ENCODE data around the gene CCL7.
"Not testable (repeated sequence)": the region's sequence is repeated elsewhere in the genome, so short reads cannot be mapped to it uniquely, and the experiment has no call there.

CCL7 gene

DNA sequence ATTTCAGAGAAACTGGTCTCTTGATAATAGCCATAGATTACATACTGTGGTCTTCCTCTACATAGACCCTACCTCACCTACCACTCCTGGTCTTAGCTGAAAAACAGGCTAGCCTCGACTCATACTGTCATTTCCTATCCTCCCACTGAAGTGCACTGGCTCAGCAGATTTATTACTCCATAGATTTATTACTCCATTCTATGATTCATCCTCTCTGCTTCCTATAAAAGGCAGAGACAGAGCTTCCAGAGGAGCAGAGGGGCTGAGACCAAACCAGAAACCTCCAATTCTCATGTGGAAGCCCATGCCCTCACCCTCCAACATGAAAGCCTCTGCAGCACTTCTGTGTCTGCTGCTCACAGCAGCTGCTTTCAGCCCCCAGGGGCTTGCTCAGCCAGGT lies at the start of gene CCL7:
CCL7 (plus strand) TSS at position 253 of the 400 bp plus-strand sequence; CDS start at position 323, 70 bp downstream.
- DNase-seq: peak; percentile 71 to 92 (median 88)

DNA sequence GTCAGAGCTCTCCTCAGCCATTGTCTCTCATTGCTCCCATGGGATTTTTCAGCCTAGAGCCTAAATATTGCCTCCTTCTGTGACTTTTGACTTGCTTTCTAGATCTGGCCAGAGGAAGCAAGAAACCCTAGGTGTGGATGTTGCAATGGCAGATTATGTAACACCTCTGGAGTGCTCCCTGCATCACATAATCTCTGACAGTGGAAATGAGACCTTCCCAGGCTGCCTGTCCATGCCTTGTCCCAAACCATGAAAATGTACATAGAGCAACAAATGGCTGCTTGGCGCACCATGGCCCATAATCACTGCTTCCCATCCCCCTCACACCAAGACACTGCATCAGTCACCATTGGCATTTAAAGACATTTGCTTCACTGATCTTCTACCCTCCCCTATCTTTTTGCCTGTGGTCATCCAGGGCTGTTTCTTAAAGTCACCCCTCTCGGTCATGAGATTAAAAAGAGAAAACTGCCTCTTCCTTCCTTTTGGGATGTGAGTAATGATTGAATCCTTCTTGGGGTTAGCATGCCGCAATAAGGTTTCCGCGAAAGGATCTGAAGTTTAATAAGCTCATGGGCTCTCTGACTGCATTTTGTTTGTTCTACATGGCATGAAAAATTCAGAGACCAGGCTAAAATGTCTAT lies 49.1 kb upstream of the CCL7 start:
- DNase-seq: peak; percentile 80 to 94 (median 90)

DNA sequence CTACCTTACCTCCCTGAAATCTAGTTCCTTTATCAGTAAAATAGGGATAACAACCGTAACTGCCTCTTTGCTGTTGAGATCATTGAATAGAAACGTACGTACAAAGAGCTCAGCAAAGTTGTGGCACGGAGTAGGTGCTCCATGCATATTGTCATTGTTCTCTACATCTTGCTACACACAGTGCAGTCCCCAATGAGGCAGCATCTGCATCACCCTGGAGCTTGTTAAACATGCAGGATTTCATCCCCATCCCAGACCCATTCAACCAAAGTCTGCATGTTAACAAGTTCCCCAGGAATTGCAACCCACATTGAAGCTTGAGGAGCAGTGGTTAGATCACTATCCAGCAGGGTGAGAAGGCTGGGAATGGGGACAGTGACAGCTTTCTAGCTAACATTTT lies 48.6 kb upstream of the CCL7 start:
- DNase-seq: peak in 1 of 3 donors; percentile 62

DNA sequence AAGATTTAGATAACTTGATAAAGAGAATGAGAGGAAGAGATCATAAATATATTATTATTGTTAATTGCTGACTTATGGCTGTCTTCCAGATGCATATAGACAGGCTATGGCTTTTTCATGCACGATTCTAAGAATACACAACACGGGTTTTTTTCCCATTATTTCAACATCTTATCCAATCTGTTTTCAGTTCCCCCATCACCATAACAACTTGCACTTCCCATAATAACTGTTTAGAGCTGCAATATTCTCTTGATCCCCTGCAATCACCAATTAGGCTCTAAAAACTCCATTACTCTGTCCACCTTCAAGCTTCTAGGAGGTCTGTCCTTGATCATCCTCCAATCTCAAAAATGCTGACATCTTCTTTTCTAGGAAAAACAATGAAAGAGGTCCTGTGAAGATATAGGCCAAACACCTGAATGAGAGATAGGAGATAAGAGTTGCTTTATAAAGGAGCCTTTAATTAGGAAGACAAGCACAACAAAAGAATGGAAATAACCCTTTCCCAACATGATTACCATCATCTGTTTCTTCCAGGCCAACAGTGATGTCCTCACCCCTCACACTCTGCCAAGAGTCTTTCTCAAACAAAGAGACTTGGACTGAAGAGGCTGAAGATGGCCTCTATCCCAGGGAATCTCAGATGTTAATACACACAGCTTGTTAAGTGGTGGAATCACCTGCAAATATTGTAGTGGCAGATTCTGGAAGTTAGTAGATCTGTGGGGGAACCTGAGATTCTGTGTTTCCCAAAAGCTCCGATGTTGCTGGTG lies 47.1 kb upstream of the CCL7 start:
- peak; percentile 66 to 90 (median 88) for DNase-seq

DNA sequence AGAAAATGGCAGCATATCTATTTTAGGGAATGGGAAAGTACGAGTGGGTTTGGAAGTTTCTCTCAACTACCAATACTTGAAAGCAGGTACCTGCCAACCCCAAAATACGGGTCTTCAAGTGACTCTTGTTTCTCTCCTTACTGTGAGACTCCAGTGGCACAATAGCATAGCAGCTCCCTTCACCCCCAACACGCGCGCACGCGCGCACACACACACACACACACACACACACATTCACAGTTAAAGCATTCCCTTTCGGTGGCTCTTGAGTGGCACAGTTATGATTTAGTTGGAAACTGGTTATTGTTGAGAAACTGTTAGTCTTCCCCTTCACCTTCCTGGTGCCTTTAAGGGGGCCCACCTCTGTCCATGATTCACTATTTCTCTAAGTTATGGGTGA lies 45.0 kb upstream of the CCL7 start:
- no peak for DNase-seq

DNA sequence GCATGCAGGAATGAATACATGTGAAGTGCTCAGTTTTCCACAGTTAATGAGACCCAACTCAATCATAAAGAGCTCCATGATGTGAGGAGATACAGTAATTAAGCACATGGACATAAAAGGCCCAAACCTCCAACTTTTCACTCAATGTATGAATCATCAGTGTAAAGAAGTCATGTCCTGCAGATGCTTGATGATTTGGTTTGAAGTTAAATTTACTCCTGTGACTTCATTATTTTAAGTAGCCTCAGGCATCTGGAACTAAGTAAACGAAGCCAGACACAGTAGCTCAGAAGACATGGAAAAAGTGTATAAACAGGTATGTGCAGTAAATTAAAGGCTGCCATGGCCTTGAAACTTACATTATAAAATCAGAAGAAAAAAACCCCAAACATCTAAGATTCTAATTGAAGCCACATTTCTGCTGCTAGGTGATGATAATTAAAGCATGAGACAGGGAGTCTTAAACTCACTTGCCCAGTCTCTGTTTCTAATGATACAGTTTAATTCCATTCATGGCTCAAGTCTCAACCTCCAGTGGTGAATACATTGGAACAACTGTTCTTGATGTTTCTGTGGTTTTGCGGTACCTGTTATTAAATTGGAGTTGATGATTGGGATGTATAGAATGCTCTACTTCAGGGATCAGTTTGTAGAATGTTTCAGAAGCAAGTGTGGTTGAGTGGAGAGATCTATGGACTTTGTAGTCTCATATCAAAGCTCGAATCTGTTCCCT lies 43.8 kb upstream of the CCL7 start:
- DNase-seq: peak in 1 of 3 donors; percentile 56

DNA sequence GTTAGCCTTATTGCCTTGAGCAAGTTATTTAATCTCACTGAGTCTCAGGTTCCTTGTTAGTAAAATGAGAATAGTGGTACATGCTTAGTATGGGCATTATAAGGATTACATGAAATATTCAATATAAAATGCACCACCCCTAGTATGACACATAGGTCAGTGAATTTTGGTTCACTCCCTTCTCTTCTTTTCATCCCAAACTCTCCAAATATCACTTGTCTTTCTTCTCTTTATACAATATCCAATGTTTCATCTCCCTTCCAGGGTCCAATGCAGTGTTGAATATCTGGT lies 43.3 kb upstream of the CCL7 start:
- DNase-seq: no peak

DNA sequence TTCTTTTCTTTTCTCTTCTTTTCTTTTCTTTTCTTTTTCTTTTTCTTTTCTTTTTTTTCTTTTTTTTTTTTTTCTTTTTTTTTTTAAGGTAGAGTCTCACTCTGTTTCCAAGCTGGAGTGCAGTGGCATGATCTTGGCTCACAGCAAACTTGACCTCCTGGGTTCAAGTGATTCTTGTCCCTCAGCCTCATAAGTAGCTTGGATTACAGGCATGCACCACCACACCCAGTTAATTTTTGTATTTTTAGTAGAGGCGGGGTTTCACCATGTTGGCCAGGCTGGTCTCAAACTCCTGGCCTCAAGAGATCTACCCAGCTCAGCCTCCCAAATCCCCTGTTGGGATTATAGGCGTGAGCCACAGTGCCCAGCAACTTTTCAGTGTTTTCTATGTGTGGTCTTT lies 42.7 kb upstream of the CCL7 start:
- not testable (repeated sequence) for DNase-seq

DNA sequence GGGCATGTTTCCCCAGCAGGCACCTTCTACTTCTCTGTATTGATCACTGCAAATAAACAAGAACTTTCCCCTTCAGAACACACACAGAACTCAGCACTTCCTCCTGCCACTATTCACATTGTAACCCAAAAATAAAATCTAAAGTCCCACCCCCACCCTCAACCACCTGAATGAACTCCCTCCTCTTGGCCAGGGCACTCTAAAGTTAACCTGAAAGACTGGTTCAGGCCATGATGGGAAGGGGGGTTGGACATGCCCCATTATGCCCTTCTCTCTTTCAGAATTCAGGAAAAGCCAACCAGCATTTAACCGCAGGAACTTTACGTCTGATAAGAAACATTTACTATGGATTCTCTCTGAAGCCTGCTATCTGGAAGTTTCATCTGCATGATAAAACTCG lies 42.3 kb upstream of the CCL7 start:
- DNase-seq: no peak

DNA sequence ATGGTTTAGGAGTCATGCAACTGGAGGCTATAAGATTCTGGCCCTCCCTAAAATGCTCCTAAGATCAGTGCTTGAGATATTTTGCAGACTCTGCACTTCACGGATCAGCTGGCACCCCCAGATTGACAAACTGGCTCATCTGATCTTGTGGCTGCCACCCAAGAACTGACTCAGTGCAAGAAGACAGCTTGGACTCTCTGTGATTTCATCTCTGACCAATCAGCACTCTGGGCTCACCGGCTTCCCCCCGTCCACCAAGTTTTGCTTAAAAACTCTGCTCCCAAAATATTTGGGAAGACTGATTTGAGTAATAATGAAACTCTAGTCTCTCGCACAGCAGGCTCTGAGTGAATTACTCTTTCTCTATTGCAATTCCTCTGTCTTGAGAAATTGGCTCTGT lies 41.2 kb upstream of the CCL7 start:
- DNase-seq: peak; percentile 80 to 86 (median 82)

DNA sequence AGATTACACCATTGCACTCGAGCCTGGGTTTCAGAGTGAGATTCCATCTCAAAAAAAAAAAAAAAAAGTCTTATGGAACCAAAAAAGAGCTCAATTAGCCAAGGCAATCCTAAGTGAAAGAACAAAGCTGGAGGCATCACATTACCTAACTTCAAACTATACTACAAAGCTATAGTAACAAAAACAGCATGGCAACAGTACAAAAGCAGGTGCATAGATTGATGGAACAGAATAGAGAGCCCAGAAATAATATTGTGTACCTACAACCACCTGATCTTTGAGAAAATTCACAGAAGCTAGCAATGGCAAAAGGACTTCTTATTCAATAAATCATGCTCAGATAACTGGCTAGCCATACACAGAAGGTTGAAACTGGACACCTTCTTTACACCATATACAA lies 39.7 kb upstream of the CCL7 start:
- DNase-seq: no peak

DNA sequence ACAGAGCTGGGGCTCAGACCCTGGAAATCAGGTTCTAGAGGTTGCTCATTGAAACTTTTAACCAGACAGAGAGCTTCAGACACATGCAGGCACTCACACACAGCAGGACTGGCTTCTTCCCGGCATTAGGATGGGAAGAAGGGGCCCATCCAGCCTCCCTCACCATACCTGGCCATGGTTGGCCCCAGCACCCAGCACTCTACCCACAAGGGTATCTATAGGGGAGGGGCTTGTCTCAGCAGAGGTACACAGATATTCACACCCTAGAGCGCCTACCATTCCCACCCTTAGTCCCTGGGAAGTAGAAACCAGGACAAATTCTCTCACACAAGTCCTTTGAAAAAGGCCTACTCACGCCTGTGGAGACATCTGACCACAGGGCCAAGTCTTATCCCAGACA lies 35.4 kb upstream of the CCL7 start:
- DNase-seq: no peak

DNA sequence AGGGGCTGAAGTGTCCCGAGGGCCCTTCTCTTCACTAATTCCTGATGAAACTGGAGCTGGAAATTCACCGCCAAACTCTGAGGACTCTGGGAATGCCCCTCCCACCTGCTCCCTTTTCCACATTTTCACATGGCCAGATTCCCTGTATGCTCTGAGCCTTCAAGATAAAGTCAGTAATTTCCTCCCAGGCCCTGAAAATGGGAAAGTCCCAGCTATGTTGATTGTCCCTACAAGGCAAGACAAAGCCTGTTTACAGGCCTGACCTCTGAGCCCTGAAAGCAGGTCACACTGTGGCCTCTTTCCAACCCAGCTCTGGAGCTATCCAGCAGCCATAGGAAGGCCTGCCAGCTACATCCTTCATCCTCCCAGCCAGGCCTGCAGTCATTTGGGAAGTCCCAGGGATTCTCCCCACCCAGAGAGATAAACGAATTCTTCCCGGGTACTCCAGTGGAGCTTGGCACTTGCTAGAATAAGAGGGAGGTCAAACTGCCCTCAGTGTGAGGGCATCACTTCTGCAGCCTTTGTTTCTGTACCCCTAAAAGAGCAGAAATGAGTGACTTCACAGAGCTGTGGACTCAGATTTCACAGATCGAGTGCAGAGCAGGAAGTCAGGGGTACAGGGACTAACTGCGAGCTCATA lies 34.5 kb upstream of the CCL7 start:
- peak; percentile 83 to 92 (median 92) for DNase-seq

DNA sequence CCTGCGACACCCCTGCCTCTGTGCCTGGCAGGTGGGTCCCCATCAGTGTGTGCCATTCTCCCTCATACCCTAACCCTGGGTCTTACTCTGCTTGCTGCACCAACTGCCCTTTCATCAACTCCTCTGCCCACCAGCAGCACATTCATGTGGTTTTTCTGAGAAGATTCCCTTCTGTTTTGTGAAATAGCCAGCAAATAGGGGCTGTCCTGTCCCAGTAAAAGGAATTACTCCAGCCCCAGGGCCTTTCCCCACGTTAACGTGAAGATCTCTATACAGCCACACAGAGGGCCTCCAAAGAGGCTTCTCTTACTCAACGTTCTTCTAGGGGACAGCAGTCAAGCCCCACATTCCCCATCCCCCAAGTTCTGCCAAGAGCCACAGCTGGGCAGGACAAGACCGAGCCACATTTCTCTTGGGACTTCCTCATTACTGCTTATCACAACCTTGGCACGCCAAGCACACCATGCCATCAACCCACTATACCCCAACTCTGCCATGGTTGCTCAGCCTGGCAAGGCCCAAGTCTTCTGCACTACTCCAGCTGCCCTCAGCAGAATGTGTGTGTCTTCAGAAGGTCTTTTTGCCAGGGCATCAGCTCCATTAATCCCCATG lies 33.6 kb upstream of the CCL7 start:
- DNase-seq: peak; percentile 65 to 81 (median 74)

DNA sequence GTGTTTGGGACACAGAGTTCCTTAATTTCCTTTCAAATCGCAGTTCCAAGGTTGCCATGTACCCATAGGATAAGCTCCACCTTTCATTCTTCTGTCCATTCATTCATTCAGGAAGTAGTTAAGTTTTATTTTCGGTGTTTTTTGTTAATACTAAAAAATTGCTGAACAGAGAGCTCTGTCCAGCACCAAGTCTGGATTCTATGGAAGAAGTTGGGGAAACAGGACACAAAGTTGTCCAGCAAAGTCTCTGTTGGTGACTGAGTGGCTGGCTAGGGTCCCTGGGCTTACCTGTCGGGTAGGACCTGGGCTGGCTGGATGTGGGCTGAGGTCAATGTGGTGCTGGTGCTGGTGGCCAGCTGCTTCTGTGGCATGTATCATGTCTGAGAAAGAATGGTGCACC lies 32.6 kb upstream of the CCL7 start:
- DNase-seq: no peak

DNA sequence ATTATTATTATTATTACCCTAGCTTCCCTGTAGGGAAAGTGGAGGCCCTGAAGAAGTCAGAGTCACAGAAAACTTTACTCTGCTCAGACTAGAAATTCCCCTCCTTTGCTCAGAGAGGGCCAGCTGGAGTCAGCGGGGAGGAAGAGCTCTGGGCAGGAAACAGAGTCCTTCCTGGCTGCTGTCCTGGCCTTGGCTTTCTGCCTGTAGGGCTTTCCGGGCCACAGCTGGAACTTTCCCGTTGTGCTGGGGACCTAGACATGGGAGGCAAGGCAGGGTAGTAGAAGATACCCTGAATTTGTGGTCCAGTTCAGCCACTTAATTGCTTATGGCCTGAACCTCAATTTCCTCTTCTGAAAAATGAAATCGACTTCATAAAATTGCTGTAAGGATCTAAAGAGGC lies 29.0 kb upstream of the CCL7 start:
- DNase-seq: peak; percentile 84 to 92 (median 88)

DNA sequence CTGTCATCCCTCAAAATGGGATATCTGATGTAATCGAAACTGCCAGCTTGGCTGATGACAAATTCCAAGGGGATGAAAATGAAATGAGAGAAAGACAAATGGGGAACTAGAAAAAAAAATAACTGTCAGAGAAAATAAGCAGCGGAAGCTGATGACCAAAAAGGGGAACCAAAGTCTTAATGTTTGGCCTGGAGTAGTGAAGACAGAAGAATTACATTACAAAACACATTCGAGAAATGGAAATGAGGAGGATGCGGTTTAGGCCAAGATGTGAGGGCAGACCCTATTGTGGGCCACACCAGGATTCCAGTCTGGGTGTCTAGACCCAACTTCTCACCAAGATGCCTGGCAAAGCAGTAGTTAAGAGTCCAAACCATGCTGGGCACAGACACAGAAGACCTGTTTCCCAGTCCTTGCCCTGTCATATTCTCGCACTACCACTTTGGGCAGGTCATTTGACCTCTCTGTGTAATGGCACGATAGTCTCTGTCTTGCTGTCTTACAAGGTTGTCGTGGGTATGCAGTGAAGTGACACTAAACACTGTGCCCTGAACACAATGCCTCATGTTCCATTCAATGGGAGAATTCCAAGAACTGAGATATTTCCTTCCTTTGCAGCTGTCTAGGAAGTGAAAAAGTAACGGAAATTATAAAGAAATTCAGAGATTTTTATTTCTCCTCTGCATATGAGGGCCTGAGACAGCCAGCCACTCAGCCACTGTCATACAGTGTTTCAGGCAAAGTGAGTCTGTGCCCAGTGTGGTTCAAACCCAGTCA lies 27.2 kb upstream of the CCL7 start:
- peak; percentile 77 to 95 (median 88) for DNase-seq

DNA sequence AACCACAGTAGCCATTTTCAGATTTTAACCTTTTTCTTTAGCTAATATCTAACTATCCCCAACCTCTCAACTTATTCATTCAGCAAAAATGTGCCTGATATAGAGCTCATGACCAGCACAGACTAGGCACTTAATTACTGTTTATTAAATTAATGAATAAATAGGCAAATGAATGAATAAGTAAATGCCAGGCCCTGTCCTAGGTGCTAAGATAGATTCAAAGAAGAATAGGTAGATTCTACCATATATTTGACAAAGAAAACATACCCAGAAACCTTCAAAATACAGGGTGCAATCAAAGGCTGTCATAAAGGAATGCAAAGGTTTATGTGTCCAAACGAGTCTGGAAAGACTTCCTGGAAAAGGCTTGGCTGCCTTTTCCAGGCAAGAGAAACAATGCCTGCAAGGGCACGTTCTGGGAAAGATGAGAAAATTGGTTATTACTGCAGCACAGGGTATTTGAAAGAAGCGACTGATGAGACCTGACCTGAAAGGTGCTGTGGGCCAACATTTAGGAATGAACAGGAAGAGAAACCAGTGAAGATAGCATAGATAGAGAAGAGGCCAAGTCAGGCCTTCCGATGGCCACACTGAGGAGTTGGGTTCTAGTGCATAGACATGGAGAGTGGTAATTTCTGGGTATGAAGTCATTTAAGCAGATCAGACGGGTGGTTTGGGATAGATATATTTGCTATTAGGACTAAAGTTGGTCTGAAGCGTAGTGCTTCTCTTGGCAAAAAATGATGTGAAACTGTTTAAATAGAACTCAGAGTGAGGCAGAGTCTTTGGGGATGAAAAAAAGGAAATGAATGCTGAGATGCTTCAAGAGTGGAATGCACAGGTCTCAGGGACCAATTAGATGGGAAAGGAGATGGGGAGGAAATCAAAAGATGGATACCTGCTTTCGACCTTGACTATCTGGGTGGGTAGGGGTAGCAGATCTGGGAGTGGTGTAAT lies 26.4 kb upstream of the CCL7 start:
- peak in 2 of 3 donors; percentile 62 to 65 for DNase-seq

DNA sequence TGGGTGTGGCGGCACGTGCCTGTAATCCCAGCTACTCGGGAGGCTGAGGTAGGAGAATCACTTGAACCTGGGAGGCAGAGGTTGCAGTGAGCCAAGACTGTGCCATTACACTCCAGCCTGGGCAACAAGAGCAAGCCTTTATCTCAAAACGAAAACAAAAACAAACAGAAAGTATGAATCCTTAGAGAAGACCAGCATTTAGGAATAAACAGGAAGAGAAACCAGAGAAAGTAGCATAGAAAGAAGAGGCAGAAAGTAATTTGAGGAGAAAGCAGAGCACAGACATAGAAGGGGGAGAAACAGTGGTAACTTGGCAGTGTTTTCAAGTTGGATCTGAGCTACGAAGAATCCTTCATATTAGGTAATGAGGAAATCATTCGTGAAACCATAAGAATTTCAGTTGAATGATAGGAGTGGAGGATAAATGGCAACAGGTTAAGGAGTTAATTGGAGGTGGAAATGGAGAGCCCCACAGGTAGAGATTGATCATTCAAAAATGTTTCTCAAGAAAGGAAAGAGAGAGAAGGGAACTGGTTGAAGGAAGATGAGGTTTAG lies 24.6 kb upstream of the CCL7 start:
- DNase-seq: peak in 2 of 3 donors; percentile 57 to 67

DNA sequence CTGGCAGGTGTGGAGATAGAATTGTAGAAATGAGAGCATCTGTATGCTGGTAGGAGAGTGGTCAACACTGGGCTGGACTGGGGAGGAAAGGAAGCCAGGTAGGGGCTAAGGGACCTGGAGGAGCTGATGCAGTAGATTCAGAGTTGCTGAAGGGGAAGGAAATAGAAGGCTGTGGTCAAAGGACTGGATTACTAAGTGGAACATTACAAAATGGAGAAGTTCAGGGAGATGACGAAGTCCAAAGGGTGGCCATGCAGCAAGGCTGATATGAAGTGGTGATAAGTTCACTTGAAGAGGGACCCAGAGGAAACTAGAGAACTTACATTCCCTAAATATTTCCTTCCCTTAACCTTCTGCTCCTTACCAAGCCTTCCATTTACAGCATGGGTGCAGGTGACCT lies 23.6 kb upstream of the CCL7 start:
- DNase-seq: peak; percentile 84 to 96 (median 91)

DNA sequence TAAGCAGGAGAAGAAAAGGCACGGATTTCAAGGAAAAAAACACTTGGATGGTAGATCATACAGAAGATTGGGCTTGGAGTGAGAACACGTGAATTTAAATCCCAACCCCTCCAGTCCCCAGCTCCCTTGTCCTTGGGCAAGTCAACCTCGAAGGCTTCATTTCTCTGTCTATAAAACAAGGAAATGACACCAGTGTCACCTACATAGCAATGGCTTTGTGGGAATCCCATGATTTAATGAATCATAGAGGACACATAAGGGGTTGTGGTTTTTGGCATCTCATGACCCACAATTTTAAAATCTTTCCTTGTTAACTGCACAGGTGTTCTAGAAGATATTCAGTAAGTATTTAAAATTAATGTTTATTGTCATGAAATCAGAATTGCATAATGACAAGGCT lies 23.1 kb upstream of the CCL7 start:
- DNase-seq: peak; percentile 73 to 91 (median 86)

Data from suppressor macrophage treated with lipopolysaccharide for 1 hour (primary cell).